Hepatocyte (in vitro differentiated cells): Measurements from ENCODE around the gene CFAP97. TPM values are rescaled to one million over a fixed set of nuclear protein-coding genes. Genes with fewer than 3 reads are reported as not detected.
A peak's percentile ranks its signal among the peaks of the same experiment; 100 is the strongest.

Experiments
- DNase-seq: peaks from one replicate; pipeline ENCODE4 v3.0.0-alpha.2; 2016; ENCODE audit warnings: low spot score
- H2AFZ ChIP-seq: fragments of 200-600 bp; sonication (generic); 2 replicates; pipeline ENCODE4 v1.6.0; 2016; ENCODE audit warnings: antibody characterized with exemption, mild to moderate bottlenecking
- H3K27ac ChIP-seq: fragments of 200-600 bp; sonication (generic); 2 replicates; pipeline ENCODE4 v1.5.1; 2016; ENCODE audit warnings: mild to moderate bottlenecking
- H3K27me3 ChIP-seq: fragments of 200-600 bp; sonication (generic); 2 replicates; pipeline ENCODE4 v1.6.1; 2016
- H3K36me3 ChIP-seq: fragments of 200-600 bp; sonication (generic); replicated peaks from 2 replicates; pipeline ENCODE4 v1.5.1; 2016; ENCODE audit warnings: low read depth; ENCODE audit not compliant: insufficient read depth
- H3K4me1 ChIP-seq: fragments of 200-600 bp; sonication (generic); 2 replicates; pipeline ENCODE4 v1.5.1; 2016; ENCODE audit warnings: mild to moderate bottlenecking, moderate library complexity; ENCODE audit not compliant: insufficient read depth
- H3K4me2 ChIP-seq: fragments of 200-600 bp; sonication (generic); 2 replicates; pipeline ENCODE4 v1.6.0; 2016
- H3K4me3 ChIP-seq: fragments of 200-600 bp; sonication (generic); 2 replicates; pipeline ENCODE4 v1.5.1; 2016; ENCODE audit warnings: mild to moderate bottlenecking
- H3K79me2 ChIP-seq: fragments of 200-600 bp; sonication (generic); 2 replicates; pipeline ENCODE4 v1.6.0; 2017; ENCODE audit warnings: mild to moderate bottlenecking
- H3K9me2 ChIP-seq: fragments of 200-600 bp; sonication (generic); replicated peaks from 2 replicates; pipeline ENCODE4 v1.6.0; 2017; ENCODE audit warnings: mild to moderate bottlenecking; ENCODE audit not compliant: insufficient read depth
- H3K9me3 ChIP-seq: fragments of 200-600 bp; sonication (generic); 2 replicates; pipeline ENCODE4 v1.5.1; 2016; ENCODE audit warnings: low read depth, mild to moderate bottlenecking
- H4K20me1 ChIP-seq: fragments of 200-600 bp; sonication (generic); 2 replicates; pipeline ENCODE4 v1.6.0; 2016; ENCODE audit warnings: mild to moderate bottlenecking; ENCODE audit not compliant: insufficient read depth, poor library complexity, severe bottlenecking
- EZH2 ChIP-seq: fragments of 200-600 bp; sonication (generic); IDR thresholded peaks from 2 replicates; pipeline ENCODE4 v1.6.1; 2016; ENCODE audit warnings: antibody characterized with exemption, mild to moderate bottlenecking, borderline replicate concordance
- EZH2phosphoT487 ChIP-seq: fragments of 200-600 bp; sonication (generic); IDR thresholded peaks from one replicate; pipeline ENCODE4 v1.6.1; 2018; ENCODE audit warnings: antibody characterized with exemption, mild to moderate bottlenecking, low read depth, moderate library complexity; ENCODE audit not compliant: unreplicated experiment, severe bottlenecking
- WGBS: methylation state at CpG from one replicate; pipeline ENCODE4 v1.1.6; 2016; ENCODE audit warnings: low lambda C conversion rate; ENCODE audit errors: missing lambda C conversion rate; 5-methylcytosine and 5-hydroxymethylcytosine counted together
- polyA plus RNA-seq: library from polyadenylated mRNA; unstranded; fragments of >200 nt; fragmentation: Nextera tagmentation; extraction: Ambion mirVana; gene quantifications from 2 replicates; pipeline ENCODE4 v1.2.1, GENCODE V29; 2016
- total RNA-seq: library from RNA; depleted of rRNA; stranded (reverse); fragments of >200 nt; gene quantifications from 2 replicates; pipeline ENCODE4 v1.2.3, GENCODE V29; 2014
- TF ChIP-seq, protein P1 (sequence below): fragments of 200-600 bp; sonication (generic); IDR thresholded peaks from 2 replicates; pipeline ENCODE4 v1.5.1; 2016; ENCODE audit warnings: antibody characterized with exemption, mild to moderate bottlenecking; ENCODE audit not compliant: poor library complexity

The CFAP97 gene
- total and polyA plus RNA-seq, 2 experiments from 2014 or later, result 16.5 to 28.9 TPM

GRCh38 chr4:185142564-185142911, 61.3 kb downstream of the CFAP97 start:
- H3K27me3 ChIP-seq, result no peaks in the 10 kb centered on the region
- peak overlapping the region; percentile 98 for H2AFZ ChIP-seq

DNA sequence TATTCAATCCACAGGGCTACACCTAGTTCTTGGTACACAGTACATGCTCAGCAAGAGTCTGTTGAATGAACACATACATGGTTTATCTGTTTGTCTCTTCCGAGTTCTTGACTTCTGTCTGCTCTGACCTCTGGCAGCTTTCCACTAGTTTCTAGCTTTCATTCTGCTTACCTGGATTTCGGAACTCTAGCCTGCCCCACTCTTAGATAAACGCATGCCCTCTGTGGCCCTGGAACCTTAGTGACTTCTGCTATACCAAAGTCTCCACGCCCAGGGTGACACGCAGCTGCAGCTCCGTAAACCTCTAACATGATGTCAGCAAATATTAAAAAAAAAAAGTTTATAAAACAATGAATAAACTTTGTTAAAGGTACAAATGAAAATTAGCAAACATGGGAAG, 62.0 kb downstream of the CFAP97 start:
- WGBS, result 84% methylated on average over 6 of the region's 6 CpGs
- H3K36me3 ChIP-seq, result no peaks in the 10 kb centered on the region
- no peaks in the 10 kb centered on the region for H3K4me1 ChIP-seq
- no peak overlapping the region for H3K27ac ChIP-seq
- H3K9me3 ChIP-seq, result no peaks in the 10 kb centered on the region
- no peak overlapping the region for H3K4me2 ChIP-seq
- no peak for TF ChIP-seq EZH2phosphoT487
- TF ChIP-seq, protein P1, sequence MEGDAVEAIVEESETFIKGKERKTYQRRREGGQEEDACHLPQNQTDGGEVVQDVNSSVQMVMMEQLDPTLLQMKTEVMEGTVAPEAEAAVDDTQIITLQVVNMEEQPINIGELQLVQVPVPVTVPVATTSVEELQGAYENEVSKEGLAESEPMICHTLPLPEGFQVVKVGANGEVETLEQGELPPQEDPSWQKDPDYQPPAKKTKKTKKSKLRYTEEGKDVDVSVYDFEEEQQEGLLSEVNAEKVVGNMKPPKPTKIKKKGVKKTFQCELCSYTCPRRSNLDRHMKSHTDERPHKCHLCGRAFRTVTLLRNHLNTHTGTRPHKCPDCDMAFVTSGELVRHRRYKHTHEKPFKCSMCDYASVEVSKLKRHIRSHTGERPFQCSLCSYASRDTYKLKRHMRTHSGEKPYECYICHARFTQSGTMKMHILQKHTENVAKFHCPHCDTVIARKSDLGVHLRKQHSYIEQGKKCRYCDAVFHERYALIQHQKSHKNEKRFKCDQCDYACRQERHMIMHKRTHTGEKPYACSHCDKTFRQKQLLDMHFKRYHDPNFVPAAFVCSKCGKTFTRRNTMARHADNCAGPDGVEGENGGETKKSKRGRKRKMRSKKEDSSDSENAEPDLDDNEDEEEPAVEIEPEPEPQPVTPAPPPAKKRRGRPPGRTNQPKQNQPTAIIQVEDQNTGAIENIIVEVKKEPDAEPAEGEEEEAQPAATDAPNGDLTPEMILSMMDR, result no peak
- no peak for TF ChIP-seq EZH2
- no peaks in the 10 kb centered on the region for H3K9me2 ChIP-seq
- no peaks in the 10 kb centered on the region for H3K27me3 ChIP-seq
- peak; percentile 12 for DNase-seq
- H2AFZ ChIP-seq, result no peak overlapping the region
- H3K79me2 ChIP-seq, result peaks cover 7% of the 10 kb centered on the region
- no peaks in the 10 kb centered on the region for H4K20me1 ChIP-seq
- no peak overlapping the region for H3K4me3 ChIP-seq

More at GRCh38 chr4:185142564-185142911, 61.3 kb downstream of the CFAP97 start:
- DNase-seq, result no peak
- Histone ChIP-seq H3K9me3 (no peaks in the 10 kb centered on the region), H3K4me2 (peak overlapping the region; percentile 95), H3K27ac (peak overlapping the region; percentile 90), H3K4me3 (peak overlapping the region; percentile 93), H3K36me3 (no peaks in the 10 kb centered on the region), H3K9me2 (no peaks in the 10 kb centered on the region), H4K20me1 (no peaks in the 10 kb centered on the region), H3K4me1 (no peaks in the 10 kb centered on the region), H3K79me2 (peaks cover 7% of the 10 kb centered on the region)
- TF ChIP-seq, protein P1, result no peak
- no peak for TF ChIP-seq EZH2
- no peak for TF ChIP-seq EZH2phosphoT487
- WGBS, result 12% methylated on average over 11 of the region's 11 CpGs

DNA sequence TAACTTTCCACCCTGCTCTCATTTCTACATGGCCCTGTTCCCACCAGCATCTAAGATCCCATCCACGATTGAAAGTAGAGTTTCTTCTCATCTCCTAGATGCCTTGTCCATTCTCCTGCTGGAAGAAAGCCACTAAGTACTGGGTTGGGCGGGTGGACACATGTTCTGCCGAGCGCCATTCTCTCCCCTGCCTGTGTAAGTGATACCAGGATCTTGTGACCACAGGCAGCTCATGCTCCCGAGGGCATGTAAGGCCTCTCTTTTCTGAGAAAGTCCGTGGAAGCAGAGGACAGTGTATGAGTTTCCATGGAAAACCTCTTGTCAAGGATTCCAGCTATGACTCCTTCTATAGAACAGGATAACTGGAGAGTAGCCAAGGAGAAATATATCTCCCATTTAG, 64.1 kb downstream of the CFAP97 start:
- Histone ChIP-seq H3K4me3 (no peak overlapping the region), H3K4me1 (no peaks in the 10 kb centered on the region), H3K36me3 (no peaks in the 10 kb centered on the region), H3K9me2 (no peaks in the 10 kb centered on the region), H3K9me3 (no peaks in the 10 kb centered on the region), H3K4me2 (no peak overlapping the region), H3K79me2 (peaks cover 3% of the 10 kb centered on the region), H4K20me1 (no peaks in the 10 kb centered on the region), H2AFZ (no peak overlapping the region), H3K27ac (no peak overlapping the region), H3K27me3 (no peaks in the 10 kb centered on the region)
- TF ChIP-seq EZH2phosphoT487, result no peak
- TF ChIP-seq, protein P1, result no peak
- TF ChIP-seq EZH2, result no peak
- no peak for DNase-seq
- WGBS, result 70% methylated on average over 6 of the region's 6 CpGs

- no peaks in the 10 kb centered on the region for H3K9me2 ChIP-seq
- no peaks in the 10 kb centered on the region for H3K4me1 ChIP-seq
- no peaks in the 10 kb centered on the region for H3K9me3 ChIP-seq
- TF ChIP-seq EZH2 (no peak), EZH2phosphoT487 (no peak)
- TF ChIP-seq, protein P1, result no peak
- no peaks in the 10 kb centered on the region for H3K27me3 ChIP-seq
- no peak overlapping the region for H3K4me2 ChIP-seq
- no peaks in the 10 kb centered on the region for H3K79me2 ChIP-seq
- H3K36me3 ChIP-seq, result no peaks in the 10 kb centered on the region
- H3K27ac ChIP-seq, result no peak overlapping the region
- no peak overlapping the region for H3K4me3 ChIP-seq
- DNase-seq, result no peak
- WGBS, result 91% methylated on average over 10 of the region's 10 CpGs
- no peak overlapping the region for H2AFZ ChIP-seq
- H4K20me1 ChIP-seq, result no peaks in the 10 kb centered on the region
Measured at GRCh38 chr4:185138161-185138560, 65.6 kb downstream of the CFAP97 start.
